ENCODE results near the gene SORCS2.

SORCS2 gene

DNA sequence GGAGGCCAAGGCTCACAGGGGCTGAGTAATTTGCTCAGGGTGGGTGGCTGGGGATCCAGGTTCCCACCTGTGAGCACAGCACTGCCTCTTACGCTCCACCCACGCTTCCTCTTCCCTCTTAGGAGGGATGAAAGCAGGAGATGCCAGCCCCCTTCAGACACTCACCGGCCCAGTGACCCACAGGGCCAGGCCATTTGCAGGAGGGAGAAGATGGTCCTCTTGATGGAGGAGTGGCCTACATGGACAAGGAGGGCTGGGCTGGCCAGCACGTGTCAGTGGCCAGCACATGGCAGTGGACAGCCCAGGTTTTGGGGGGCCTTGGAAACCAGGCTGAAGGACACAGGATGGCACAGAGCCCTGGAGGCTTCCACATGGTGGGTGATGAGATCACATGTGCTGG, 350.4 kb downstream of the SORCS2 start:
- DNase-seq = no peak

DNA sequence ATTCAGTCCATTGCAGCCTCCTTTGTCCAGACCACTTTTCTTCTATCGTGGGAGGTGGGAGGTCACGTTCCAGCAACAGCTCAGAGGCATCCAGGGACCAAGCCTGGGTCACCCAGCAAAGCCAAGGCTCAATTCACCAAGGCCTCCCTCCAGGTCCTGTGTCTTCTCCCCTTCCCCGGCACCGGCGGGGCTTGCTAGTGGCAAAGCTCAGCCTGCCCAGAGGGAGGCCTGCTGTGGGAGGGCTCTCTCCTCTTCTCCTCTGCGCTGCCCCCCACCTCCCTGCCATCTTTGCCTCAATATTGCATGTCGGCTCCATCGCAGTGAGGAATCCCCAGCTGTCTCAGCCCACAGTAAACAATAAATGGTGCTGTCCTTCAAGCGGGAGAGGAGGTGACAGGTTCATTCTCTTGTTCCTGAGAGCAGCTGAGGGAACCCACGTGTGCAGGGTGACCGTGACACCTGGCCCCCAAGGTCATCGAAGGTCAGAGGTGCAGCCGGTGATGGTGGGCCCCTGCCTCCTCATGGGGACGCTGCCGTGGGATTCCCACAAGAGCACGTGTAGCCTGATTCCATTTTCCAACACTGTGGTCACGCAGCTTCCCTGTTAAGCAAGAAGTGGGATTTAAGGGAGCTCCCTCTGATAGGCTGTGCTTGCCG, 353.9 kb downstream of the SORCS2 start:
- DNase-seq = no peak

DNA sequence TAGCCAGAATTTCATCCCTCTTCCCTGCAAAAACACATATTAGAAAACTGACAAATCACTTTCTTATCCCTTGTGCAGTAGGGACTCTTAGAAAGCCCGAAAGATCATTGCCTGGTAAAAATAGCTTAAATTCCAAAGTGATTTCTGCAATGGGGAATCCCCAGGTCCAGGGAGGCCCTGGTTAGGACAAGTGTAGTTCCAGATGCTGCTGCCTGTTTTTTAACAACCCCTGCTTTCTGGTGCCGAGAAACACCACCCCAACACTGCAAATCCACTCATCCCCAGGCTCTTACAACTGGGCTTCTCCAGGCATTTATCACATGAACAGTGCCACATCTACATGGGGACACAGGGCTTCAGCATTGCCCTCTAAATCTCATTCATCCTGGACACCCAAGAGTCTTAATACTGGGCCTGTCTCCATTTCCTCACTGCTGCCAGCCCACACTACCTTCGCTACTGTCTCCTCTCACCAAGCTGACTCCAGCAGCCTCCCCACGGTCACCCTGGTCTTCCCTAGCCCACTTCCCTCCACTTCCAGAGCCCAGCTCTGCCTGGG, 354.6 kb downstream of the SORCS2 start:
- DNase-seq = no peak

DNA sequence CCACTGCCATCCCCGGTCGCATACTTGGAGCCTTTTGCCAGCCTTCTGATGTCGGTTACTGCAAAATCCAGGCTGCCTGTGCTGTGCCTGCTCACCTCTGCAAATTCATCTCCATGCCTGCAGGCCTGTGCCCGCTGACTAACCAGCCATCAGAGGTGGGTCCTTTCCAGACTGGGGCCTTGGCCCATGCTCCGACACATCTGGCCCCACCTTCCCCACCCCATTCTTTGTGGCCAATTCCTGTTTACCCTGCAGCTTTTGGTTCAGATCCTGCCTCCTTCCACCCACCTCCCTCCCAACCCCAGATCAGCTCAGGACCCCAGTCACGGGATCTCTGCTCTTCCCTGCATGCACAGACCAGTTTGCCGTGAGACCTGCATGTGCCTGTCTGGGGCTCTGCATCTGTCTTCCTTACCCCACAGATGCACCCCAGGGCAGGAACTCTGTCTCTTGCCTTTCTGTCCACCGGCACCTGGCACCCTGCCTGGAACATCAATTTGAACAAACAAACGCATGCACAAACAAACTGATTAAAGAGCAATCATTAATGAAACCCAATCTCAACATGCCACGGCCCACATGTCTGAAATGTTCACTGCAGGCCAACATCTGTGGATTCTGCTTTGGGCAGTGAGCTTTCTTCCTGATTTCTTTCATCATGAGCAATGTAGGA, 355.2 kb downstream of the SORCS2 start:
- peak; percentile 42 for DNase-seq

DNA sequence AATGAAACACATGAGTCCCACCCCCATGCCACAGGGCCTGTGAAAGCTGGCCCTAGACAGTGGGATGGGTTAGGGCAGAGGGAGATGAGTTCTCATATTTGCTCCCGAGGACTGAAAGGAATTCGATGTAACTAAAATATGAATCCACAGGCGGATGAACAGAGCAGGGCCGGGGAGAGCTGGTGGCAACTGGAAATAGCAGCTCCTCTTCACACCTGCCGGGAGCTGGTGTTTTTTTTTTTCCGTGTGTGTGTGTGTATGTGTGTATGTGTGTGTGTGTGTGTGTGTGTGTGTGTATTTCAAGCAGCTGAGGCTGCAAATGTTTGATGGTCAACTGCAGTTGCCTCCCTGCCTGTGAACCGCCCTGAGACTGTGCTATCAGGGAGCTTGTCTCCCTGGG, 357.5 kb downstream of the SORCS2 start:
- DNase-seq = no peak

DNA sequence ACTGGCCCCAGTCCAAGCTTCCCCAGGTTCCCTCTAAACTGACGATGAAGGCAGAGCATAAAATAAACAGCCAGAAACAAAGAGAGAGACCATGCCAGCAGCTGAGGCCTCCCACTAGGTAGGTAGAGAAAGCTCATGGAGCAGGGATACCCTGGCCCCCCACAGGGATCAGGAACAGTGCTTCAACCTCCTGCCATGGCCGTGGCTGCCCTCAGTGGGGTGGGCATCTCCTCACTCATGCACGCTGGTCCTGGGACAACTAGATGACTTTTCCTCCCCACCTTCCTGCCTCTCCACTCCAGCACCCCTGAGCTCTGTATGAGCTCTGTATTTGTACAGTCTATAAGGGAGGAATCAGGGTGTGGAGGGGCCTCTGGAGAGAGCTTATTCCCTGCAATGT, 360.1 kb downstream of the SORCS2 start:
- no peak for DNase-seq

DNA sequence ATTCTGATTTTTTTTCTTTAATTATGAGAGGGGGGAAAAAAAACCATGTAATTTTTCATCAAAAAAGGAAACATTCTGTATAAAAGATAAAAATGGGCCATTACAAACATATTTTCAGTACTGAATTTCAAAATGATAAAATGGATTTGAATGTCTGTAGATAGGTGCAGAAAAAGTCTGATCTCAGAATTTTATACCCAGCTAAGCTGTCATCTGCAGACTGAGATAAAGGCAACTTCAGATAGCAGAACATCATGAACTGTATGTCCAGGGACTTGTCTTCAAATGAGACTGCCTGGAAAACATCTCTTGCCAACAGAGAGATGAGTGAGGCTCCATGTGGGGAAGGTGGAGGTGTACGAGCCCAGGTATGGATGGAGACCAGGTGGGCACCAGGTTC, 360.9 kb downstream of the SORCS2 start:
- DNase-seq = no peak

DNA sequence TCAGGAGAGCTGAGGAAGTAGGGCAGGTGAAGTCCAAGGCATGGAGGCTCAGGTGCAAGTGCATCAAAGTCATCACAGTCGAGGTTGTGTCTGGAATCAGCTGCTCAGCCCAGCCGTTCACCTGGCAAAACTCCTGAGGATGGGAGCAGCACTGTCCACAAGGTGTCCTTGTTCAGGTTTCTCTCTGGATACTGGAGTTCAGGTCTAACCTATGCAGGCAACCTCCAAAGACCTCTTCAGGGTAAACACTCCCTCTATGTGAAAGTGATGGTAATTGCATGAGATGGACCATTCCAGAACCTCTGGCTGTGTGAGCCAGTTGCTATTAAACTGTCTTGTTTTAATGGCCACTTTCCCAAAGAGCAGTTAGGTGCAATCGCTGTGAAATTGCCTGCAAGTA, 362.6 kb downstream of the SORCS2 start:
- DNase-seq = no peak

DNA sequence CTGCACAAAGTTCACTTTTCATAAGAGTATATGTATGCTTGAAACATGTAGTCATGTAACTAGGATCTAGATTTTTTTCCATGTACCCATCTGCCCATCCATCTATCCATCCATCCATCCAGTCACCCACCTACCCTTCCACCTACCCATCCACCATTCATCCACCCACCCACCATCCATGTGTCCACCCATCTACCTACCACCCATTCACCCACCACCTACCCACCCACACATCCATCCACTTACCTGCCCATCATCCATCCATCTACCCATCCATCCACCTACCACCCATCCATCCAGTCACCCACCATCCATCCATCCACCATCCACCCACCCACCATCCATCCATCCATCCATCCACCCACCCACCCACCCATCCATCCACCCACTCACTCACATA, 364.2 kb downstream of the SORCS2 start:
- DNase-seq = no peak

DNA sequence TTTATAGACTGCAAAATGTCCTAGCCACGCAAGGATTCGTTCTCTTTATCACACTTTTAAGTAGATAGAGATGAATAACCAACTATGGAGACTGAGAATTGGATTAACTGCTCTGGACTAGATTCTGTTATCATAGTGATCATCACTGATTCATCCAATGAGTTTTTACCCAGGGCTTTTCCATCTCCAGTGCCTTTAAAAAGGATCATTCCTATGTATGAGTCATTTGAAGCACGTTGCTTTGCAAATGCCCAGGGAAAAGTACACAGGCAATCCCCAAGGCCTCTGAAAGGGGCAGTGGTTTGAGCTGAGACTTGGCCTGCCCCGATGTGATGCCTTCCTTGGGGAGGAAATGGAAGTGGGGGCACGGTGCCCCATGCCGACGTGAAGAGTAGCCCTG, 365.1 kb downstream of the SORCS2 start:
- DNase-seq = no peak

DNA sequence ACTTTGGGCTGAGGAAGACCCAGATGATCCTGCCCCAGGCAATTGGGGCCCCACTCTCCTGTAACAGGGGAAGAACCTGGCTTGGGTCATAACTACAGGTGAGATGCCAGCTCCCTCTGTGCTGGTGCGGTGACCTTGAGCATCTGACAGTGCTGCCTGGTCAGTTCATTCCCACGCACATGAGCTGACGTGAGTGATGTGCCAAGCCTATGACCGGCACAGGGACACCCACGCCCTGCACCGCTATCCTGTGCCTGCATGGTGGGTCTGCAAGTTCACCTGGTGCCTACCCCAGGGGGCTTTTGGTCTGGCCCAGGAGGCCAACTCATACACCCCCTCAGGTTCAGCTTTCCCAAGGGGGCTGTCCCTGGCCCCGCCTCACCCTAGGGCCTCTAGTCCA, 366.1 kb downstream of the SORCS2 start:
- DNase-seq = no peak

DNA sequence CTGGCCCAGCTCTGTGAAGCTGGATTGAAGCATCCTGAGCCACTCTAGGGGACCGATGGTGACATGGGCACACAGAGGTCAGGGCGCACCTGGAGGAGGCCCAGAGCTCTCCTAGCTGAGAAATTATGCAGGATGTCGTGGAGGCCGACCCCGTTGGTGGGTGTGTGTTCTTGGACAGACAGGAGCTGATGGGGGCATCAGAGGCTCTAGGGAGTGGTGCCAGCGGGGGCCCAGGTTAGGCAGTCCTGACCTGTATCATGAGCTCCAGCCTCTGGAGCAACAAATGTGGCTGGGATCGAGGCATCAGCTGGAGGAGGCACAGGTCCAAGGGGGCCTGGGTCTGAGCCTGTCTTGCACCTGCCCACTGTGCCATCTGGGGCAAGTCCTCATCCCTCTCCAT, 367.0 kb downstream of the SORCS2 start:
- DNase-seq = no peak

DNA sequence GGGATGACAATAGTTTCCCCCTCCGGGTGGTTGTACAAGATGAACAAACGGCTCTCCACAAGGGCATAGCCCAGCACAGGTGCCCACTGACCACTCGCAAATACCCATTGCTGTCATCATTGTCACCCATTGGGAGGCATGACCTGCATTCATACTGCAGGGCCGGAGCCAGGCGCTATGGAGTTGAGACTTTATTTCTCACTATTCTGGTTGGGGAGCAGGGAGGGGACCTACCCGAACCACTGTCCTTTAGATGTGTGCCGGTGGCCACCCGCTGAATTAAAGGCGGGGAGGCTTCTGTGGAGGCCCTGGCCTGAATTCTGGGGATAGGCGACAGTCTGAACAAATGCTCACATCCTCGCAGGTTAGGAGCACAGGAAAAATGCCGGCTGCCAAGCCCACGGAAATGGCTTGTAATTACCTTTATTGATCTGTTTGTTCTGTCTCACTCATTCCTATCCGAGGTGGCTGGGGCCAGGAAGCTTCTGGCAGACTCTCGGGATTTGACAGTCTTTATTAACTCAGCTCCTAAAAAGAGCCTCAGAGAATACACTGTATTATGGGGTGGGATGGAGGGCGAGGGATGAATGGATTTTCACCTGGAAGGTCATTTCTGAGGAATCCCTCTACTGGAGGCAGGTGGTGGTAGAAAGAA, 367.5 kb downstream of the SORCS2 start:
- DNase-seq = no peak

DNA sequence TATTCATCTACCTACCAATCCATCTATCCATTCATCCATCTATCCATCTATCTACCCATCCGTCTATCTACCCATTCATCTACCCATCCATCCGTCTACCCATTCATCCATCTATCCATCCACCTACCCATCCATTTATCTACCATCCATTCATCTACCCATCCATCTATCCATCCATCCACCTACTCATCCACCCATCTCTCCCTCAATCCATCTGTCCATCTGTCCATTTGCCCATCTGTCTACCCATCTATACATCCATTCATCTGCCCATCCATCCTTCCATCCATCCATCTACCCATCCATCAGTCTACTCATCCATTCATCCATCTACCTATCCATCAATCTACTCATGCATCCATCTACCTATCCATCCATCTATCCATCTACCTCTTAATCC, 369.2 kb downstream of the SORCS2 start:
- no peak for DNase-seq

DNA sequence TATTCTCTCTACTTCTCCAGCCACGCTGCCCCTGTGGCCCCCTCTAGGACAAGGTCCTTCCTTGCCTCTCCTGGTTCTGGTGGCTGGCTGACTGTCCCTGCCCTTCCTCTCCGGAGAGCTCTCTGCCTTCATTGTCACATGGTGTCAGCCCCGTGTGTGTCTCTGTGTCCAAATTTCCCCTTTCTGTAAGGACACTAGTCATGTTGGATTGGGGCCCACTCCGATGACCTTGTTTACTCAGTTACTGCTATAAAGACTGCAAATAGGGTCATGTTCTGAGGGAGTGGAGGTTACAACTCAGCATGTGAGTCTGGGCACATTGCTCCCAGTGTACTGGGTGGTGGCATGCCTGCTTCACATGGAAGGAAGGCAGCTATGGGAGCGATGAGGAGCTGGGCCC, 371.9 kb downstream of the SORCS2 start:
- no peak for DNase-seq

DNA sequence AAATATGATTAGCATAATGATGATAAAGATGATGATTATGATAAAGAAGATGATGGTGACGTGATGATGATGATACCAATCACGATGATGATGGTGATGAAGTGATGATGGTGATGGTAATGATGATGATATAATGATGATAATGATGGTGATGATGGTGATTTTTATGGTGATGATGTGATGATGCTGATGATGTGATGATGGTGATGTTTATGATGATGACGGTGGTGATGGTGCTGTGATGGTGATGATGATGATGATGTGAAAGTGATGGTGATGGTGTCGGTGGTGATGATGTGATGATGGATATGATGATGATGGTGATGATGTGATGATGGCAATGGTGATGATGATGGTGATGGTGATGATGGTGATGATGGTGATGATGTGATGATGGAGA, 373.1 kb downstream of the SORCS2 start:
- no peak for DNase-seq

DNA sequence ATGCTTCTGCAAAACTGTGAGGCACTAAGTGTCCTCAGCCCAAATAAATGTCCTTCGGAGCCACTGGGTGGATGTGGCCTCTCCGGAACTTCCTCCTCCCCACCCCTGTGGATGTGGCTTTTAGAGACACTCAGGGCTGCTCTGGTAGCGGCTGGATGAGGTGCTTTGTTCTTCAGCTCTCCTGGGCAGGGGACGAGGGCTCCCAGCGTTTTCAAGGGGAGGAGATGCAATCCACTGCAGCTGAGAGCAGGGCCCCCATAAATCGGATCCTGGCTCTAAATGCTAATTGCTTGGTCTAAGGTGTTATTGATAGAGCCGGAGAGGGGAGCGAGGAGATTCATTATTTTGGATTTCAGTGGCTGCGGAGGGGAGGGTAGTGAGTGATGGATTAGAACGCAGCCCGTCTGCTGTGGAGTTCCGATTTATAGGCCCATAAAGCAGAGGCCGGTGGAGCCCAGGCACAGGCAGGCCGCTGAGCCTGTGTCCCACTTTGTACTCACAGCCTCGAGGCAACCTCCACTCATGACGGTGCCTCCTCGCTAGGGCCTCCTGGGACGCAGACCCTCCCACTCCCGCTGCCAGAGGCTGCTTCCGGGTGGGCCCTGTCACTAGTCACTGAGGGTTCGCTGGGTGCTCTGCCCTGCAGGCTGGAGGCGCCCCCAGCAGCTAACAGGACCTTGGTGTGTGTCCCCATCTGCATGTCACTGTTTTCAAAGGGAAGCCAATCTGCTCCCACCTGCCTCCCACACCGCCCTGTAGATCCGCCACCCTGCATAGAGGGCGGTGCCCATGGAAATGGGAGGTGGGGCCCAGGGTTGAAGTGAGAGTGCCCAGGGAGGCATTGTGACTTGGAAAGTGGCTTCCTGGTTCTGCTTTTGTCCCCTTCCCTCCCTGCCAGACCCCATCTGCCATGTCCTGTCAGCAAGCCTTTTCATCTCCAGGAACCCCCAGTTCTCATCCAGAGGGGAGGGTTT, 377.8 kb downstream of the SORCS2 start:
- no peak for DNase-seq

DNA sequence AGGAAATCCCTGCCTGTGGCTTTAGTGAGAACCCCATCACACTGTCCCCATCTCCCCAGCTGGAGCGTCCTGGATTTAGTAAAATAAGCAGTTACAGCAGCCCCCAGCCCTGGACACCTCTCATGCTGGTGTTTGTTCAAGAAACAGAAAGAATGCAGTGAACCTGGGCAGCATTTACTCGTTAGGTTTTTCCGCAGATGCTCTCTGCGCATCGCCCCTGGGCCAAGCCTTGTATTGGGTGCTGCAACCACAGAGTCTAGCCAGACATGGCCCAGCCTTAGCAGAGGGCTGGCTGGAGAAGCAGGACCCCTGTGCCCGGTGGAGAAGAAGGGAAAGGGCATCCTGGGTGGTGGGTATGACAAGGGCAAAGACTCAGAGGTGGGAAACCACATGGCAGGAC, 378.7 kb downstream of the SORCS2 start:
- no peak for DNase-seq

DNA sequence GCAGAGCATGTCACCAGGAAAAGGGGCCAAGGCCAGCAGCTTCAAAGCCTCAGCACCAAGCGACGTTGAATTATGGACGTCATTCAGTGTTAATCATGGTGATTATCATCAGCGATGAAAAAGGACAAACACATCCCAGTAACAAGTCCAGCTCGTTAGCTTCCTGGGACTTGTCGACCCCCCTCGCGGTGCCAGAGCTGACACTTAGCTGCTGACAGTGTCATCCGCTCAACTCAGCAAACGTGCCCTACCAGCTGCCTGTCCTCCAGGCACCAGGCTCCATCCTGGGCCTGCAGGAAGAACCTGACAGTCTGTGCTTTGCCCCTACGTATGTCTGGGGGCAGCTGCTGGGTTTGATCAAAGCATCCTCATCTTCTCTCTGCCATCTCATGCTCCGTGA, 379.4 kb downstream of the SORCS2 start:
- DNase-seq = no peak

DNA sequence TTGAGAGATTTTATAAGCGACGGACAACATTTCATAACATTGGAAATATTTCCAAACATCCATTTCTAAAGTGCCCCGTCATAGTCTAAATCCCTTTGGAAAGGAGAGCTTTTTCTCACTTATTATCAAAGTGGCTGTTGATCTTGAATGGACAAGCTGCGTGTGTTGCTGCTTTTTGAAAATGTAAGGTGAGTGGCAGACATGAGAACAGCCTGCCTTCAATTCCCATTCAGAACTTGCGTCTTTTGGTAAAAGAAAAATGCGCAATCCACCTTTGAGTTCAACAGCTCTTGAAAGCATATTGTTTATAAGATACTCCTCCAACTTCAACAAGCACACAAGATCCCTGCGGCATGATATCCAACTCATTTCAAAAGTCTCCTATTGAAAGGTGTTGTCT, 380.6 kb downstream of the SORCS2 start:
- DNase-seq = no peak

DNA sequence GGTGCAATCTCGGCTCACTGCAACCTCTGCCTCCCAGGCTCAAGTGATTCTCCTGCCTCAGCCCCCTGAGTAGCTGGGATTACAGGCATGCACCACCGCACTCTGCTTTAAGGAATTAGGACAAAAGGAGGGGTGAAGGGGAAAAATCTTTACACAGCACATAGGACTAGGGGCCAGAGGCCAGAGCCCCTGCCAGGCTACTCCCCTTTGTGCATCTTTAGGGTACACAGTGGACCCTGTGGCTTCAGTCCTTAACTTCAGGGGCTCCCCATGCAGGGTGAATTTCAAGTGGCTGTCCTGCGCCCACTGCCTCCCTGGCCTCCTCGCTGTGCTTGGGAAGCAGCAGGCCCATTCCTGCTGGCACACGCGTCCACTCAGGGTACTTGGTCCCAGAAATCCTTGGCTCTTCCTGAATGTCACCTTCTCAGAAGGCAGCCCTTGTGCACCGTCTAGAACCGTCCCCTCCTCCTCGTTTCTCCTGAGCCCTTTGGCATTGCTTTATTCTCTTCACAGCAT, 381.3 kb downstream of the SORCS2 start:
- no peak for DNase-seq

DNA sequence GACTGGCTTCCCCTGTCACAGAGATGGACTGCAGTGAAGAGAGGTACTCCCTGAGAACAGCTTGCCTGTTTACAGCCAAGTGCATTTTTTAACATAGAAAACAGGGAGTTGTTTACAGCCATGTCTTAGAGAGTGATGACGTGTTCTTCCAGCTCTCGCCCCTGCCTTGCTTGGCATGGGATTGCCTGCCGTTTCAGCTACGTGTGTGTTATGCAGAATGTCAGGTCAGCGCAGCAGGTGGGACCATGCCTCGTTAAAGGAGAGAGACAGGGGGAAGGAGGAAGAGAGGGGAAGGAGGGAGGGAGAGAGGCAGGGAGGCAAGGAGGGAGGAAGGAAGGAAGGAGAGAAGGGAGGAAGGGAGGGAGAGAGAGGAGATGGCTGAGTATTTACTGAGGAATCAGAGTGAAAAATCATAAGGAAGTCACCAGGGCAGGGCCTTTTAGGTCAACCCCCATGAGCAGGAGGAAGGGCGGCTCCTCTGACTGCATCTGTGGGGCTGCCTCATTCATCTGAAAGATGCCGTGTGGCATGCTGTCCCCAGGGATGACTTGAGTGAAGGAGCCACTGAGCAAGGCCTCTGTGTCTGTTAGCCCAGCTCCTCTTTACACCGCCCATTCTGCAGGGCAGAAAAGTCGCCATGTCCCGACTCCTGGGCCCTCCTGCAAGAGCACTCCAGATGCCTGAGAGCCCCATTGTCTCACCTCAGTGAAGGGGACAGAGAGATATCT, 382.1 kb downstream of the SORCS2 start:
- DNase-seq = no peak

Measured in DMS79 (cell line).